ENCODE results near the gene SLC37A3.

DNA sequence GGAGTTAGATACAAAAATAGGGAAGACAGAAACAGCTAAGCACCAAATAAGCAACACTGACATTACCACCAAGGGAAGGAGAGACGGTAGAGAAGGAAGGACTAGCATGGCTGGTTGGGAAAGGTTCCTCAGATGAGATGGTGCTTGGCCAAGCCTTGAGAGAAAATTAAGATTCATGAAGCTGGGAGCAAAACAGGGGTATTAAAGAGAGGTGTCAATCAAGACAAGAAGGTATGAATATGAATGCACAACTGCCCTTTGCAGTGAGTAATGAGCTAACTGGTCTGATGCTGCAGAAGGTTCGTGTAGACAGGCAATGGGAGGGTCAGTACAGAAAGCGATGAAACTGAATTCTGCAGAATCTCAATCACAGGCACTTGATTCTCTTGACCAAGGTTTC lies 67.7 kb downstream of the SLC37A3 start:
- TF ChIP-seq POLR2A (IDR thresholded peaks at IDR 0.05), result no peak
- TF ChIP-seq POLR2AphosphoS5 (IDR thresholded peaks at IDR 0.05), result no peak
- no peak for TF ChIP-seq EP300 (IDR thresholded peaks at IDR 0.05)

Measured in gastroesophageal sphincter (tissue), 2 donors.